B cell (primary cell): ENCODE data around the gene DNAH8. TPM values are rescaled to one million over a fixed set of nuclear protein-coding genes. Genes with fewer than 3 reads are reported as not detected.

Experiments
- ATAC-seq: fragments of 200-7000 bp; cut with Tn5 transposase; one replicate; pipeline ENCODE4 v1.10.0; 2021; ENCODE audit warnings: low read depth, mild to moderate bottlenecking, moderate number of reproducible peaks, moderate library complexity
- CTCF ChIA-PET: fragments of 350-600 bp; sonication (Branson Sonifier 250); formaldehyde crosslinking; loops from one replicate; lab custom pipeline; 2021; ENCODE audit warnings: antibody characterized with exemption, inconsistent platforms; lab: Charles Lee
- POLR2A ChIA-PET: fragments of 350-600 bp; sonication (Branson Sonifier 250); formaldehyde crosslinking; loops from one replicate; lab custom pipeline; 2021; ENCODE audit warnings: antibody characterized with exemption; lab: Charles Lee
- DNase-seq: peaks from one replicate; pipeline ENCODE4 v3.0.0; 2013
- H2AFZ ChIP-seq: 2 replicates; pipeline ENCODE4 v1.6.1; 2012; ENCODE audit warnings: mild to moderate bottlenecking, low read depth, low read length; ENCODE audit not compliant: insufficient read depth, poor library complexity, severe bottlenecking
- H3K27ac ChIP-seq, 2 donors: 1 replicate in 1 of 2; 2 replicates in 1 of 2; pipeline ENCODE4 v1.5.1; 2012 to 2013; ENCODE audit warnings: low read length in 2 of 2, mild to moderate bottlenecking in 2 of 2, moderate library complexity in 1 of 2
- H3K27me3 ChIP-seq, 4 experiments: fragments of 200-600 bp in 1 of 4; sonication (generic) in 1 of 4; replicated peaks in 1 of 4; 1 replicate in 2 of 4; 2 replicates in 2 of 4; pipeline versions ENCODE4 v1.6.1 to v1.7.0; 2013 to 2016; ENCODE audit warnings: low read length in 3 of 4, mild to moderate bottlenecking in 2 of 4, mixed read lengths in 1 of 4, moderate library complexity in 1 of 4; ENCODE audit not compliant: insufficient read depth in 4 of 4, control insufficient read depth in 3 of 4; ENCODE audit errors: control extremely low read depth in 1 of 4
- H3K36me3 ChIP-seq, 2 experiments: replicated peaks in 1 of 2; 1 replicate in 1 of 2; 2 replicates in 1 of 2; pipeline versions ENCODE4 v1.6.1 to v1.7.1; 2013; ENCODE audit warnings: low read length in 1 of 2; ENCODE audit not compliant: insufficient read depth in 2 of 2, control insufficient read depth in 1 of 2; ENCODE audit errors: control extremely low read depth in 1 of 2, extremely low read depth in 1 of 2
- H3K4me1 ChIP-seq, 2 donors: fragments of 200-600 bp in 1 of 2; sonication (generic) in 1 of 2; 1 replicate in 1 of 2; 2 replicates in 1 of 2; pipeline versions ENCODE4 v1.5.1 to v1.6.1; 2013 to 2017; ENCODE audit warnings: low read length in 2 of 2; ENCODE audit not compliant: control insufficient read depth in 2 of 2, insufficient read depth in 2 of 2
- H3K4me2 ChIP-seq: replicated peaks from 2 replicates; pipeline ENCODE3; 2012; ENCODE audit warnings: mild to moderate bottlenecking, low read depth, low read length; ENCODE audit not compliant: poor library complexity, severe bottlenecking
- H3K4me3 ChIP-seq, 5 experiments: fragments of 200-600 bp in 1 of 5; sonication (generic) in 1 of 5; 1 replicate in 3 of 5; 2 replicates in 2 of 5; pipeline versions ENCODE4 v1.5.1 to v1.7.0; 2011 to 2016; ENCODE audit warnings: low read length in 4 of 5, mild to moderate bottlenecking in 4 of 5, low read depth in 2 of 5, control low read depth in 1 of 5, moderate library complexity in 1 of 5; ENCODE audit not compliant: insufficient read depth in 1 of 5; ENCODE audit errors: control extremely low read depth in 1 of 5, extremely low read depth in 1 of 5
- H3K79me2 ChIP-seq: fragments of 200-600 bp; sonication (generic); one replicate; pipeline ENCODE4 v1.6.0; 2016; ENCODE audit warnings: low read length; ENCODE audit not compliant: control insufficient read depth, insufficient read depth
- H3K9ac ChIP-seq: fragments of 200-600 bp; sonication (generic); 2 replicates; pipeline ENCODE4 v1.6.1; 2017; ENCODE audit warnings: mild to moderate bottlenecking, low read length, moderate library complexity
- H3K9me3 ChIP-seq, 3 donors: one replicate each; pipeline versions ENCODE4 v1.6.1 to v1.7.1; 2013; ENCODE audit warnings: low read length in 2 of 3; ENCODE audit not compliant: control insufficient read depth in 2 of 3, insufficient read depth in 1 of 3; ENCODE audit errors: control extremely low read depth in 1 of 3
- H4K20me1 ChIP-seq: 2 replicates; pipeline ENCODE4 v1.6.0; 2012; ENCODE audit warnings: mild to moderate bottlenecking, low read length; ENCODE audit not compliant: insufficient read depth, control insufficient read depth, poor library complexity, severe bottlenecking
- H3K27ac Mint-ChIP-seq: one replicate; pipeline ENCODE4 v1.8.0; 2021; ENCODE audit warnings: mixed read lengths
- H3K27me3 Mint-ChIP-seq: one replicate; pipeline ENCODE4 v1.8.0; 2021; ENCODE audit warnings: mixed read lengths
- H3K4me1 Mint-ChIP-seq: one replicate; pipeline ENCODE4 v1.8.0; 2021; ENCODE audit warnings: mixed read lengths
- H3K4me3 Mint-ChIP-seq: one replicate; pipeline ENCODE4 v1.8.0; 2021; ENCODE audit warnings: mixed read lengths
- H3K9me3 Mint-ChIP-seq: one replicate; pipeline ENCODE4 v1.8.0; 2022; ENCODE audit warnings: mixed read lengths; ENCODE audit not compliant: insufficient read depth
- CTCF ChIP-seq: fragments of 200-600 bp; IDR thresholded peaks from one replicate; pipeline ENCODE4 v1.8.0; 2022; ENCODE audit warnings: antibody characterized with exemption, mild to moderate bottlenecking
- EZH2 ChIP-seq: IDR thresholded peaks from 2 replicates; pipeline ENCODE4 v1.6.1; 2012; ENCODE audit warnings: borderline replicate concordance, low read depth, mild to moderate bottlenecking, moderate library complexity, low read length; ENCODE audit not compliant: insufficient read depth, poor library complexity, severe bottlenecking
- WGBS: methylation state at CpG from one replicate; pipeline ENCODE4 v1.1.5; 2013; ENCODE audit warnings: missing lambda C conversion rate; ENCODE audit not compliant: insufficient coverage; 5-methylcytosine and 5-hydroxymethylcytosine counted together
- intact Hi-C: fragments of 100-400 bp; cut with micrococcal nuclease; formaldehyde crosslinking; loops from one replicate; pipeline ENCODE4 v1.10.0; 2022
- polyA plus RNA-seq: library from polyadenylated mRNA; depleted of rRNA; stranded (reverse); fragments of >200 nt; gene quantifications from 2 replicates; pipeline ENCODE4 v1.2.3, GENCODE V29; 2012
- total RNA-seq, 2 donors: library from RNA; stranded (reverse); fragments of 120-200 nt in 1 of 2; gene quantifications; 1 replicate in 1 of 2; 2 replicates in 1 of 2; pipeline versions ENCODE4 v1.2.3 to v1.2.4, GENCODE V29; 2013 to 2022

DNAH8 gene
- total and polyA plus RNA-seq, 2 donors (not counting 1 experiment from before 2014, with no cell fraction given): 0.69 to 1.1 TPM

GRCh38 chr6:39054577-39055142 lies 339.5 kb downstream of the DNAH8 start:
- Histone ChIP-seq H4K20me1 (no peaks in the 10 kb centered on the region), H3K4me3 (no peak overlapping the region), H3K27me3 (peaks cover 0 to 11% (median 4%) of the 10 kb centered on the region in 4 experiments), H3K36me3 (no peaks in the 10 kb centered on the region), H3K27ac (no peak overlapping the region), H3K9ac (no peak overlapping the region), H3K79me2 (no peaks in the 10 kb centered on the region), H3K4me2 (no peak overlapping the region), H2AFZ (no peak overlapping the region), H3K4me1 (no peaks in the 10 kb centered on the region), H3K9me3 (no peaks in the 10 kb centered on the region)
- no peak for TF ChIP-seq EZH2
- TF ChIP-seq CTCF: no peak
- H3K9me3 Mint-ChIP-seq: no peaks in the 10 kb centered on the region
- peaks cover 40% of the 10 kb centered on the region for H3K27me3 Mint-ChIP-seq
- ATAC-seq (no peak), DNase-seq (no peak)
- intact Hi-C loops: no loop called here
- no peak overlapping the region for H3K27ac Mint-ChIP-seq
- ChIA-PET CTCF (interaction anchor here (0.5 to 1.1 kb wide), 2 partner anchors 183 to 198 kb away, joined by 3 read pairs; no protein-coding TSS in a partner anchor), POLR2A (no interaction called here)
- no peak overlapping the region for H3K4me3 Mint-ChIP-seq
- WGBS: 80% methylated on average over 4 of the region's 9 CpGs
- no peaks in the 10 kb centered on the region for H3K4me1 Mint-ChIP-seq

- DNase-seq: no peak
- Histone ChIP-seq H3K36me3 (no peaks in the 10 kb centered on the region), H3K4me3 (no peak overlapping the region), H3K9me3 (no peaks in the 10 kb centered on the region), H3K79me2 (no peaks in the 10 kb centered on the region), H4K20me1 (no peaks in the 10 kb centered on the region), H3K27ac (no peak overlapping the region), H2AFZ (no peak overlapping the region), H3K27me3 (peaks cover 0 to 4% (median under 1%) of the 10 kb centered on the region in 4 experiments), H3K4me2 (no peak overlapping the region), H3K9ac (no peak overlapping the region), H3K4me1 (no peaks in the 10 kb centered on the region)
- TF ChIP-seq EZH2 (no peak), CTCF (no peak)
- ChIA-PET POLR2A (no interaction called here), CTCF (no interaction called here)
- Mint-ChIP-seq H3K9me3 (no peaks in the 10 kb centered on the region), H3K4me1 (no peaks in the 10 kb centered on the region), H3K4me3 (no peak overlapping the region), H3K27ac (no peak overlapping the region), H3K27me3 (peaks cover 49% of the 10 kb centered on the region)
- intact Hi-C loops: no loop called here
- WGBS: 96% methylated on average over 4 of the region's 7 CpGs
- ATAC-seq: no peak
Observed at GRCh38 chr6:39055661-39056060, 340.6 kb downstream of the DNAH8 start.
